Common myeloid progenitor, CD34-positive (primary cell): ENCODE measurements around the gene GRK5.
"Not testable (repeated sequence)": the region's sequence is repeated elsewhere in the genome, so short reads cannot be mapped to it uniquely, and the experiment has no call there.

ENCODE experiments used
- CTCF ChIA-PET: fragments of 350-600 bp; sonication (Branson Sonifier 250); formaldehyde crosslinking; loops from one replicate; lab custom pipeline; 2021; ENCODE audit warnings: antibody characterized with exemption; lab: Charles Lee
- POLR2A ChIA-PET: fragments of 350-600 bp; sonication (Branson Sonifier 250); formaldehyde crosslinking; loops from one replicate; lab custom pipeline; 2021; ENCODE audit warnings: antibody characterized with exemption; lab: Charles Lee
- DNase-seq, 3 donors: peaks; one replicate each; pipeline versions ENCODE4 v3.0.0 to v3.0.0-alpha.2; 2013
- H3K27ac ChIP-seq, 2 experiments: 1 replicate in 1 of 2; 2 replicates in 1 of 2; pipeline ENCODE4 v1.7.0; 2013; ENCODE audit warnings: inconsistent platforms in 2 of 2, low read length in 2 of 2, mild to moderate bottlenecking in 2 of 2, low read depth in 1 of 2, moderate library complexity in 1 of 2; ENCODE audit not compliant: severe bottlenecking in 2 of 2, insufficient read depth in 1 of 2, poor library complexity in 1 of 2
- H3K27me3 ChIP-seq, 5 experiments: replicated peaks in 2 of 5; 1 replicate in 3 of 5; 2 replicates in 2 of 5; pipeline versions ENCODE4 v1.6.1 to v1.7.0; 2013; ENCODE audit warnings: low read length in 4 of 5, mild to moderate bottlenecking in 2 of 5, moderate library complexity in 2 of 5, inconsistent platforms in 1 of 5; ENCODE audit not compliant: insufficient read depth in 5 of 5, control insufficient read depth in 4 of 5
- H3K36me3 ChIP-seq, 4 experiments: 1 replicate in 2 of 4; 2 replicates in 2 of 4; pipeline versions ENCODE4 v1.6.1 to v1.7.0; 2013; ENCODE audit warnings: low read length in 3 of 4, control low read depth in 1 of 4, mild to moderate bottlenecking in 1 of 4; ENCODE audit not compliant: control insufficient read depth in 4 of 4, insufficient read depth in 4 of 4
- H3K4me1 ChIP-seq, 4 experiments: 1 replicate in 3 of 4; 2 replicates in 1 of 4; pipeline versions ENCODE4 v1.6.1 to v1.7.1; 2013; ENCODE audit warnings: low read length in 3 of 4, mild to moderate bottlenecking in 3 of 4, control low read depth in 1 of 4, inconsistent platforms in 1 of 4, moderate library complexity in 1 of 4; ENCODE audit not compliant: control insufficient read depth in 4 of 4, insufficient read depth in 4 of 4; ENCODE audit errors: control extremely low read depth in 1 of 4
- H3K4me3 ChIP-seq, 7 experiments: 1 replicate in 4 of 7; 2 replicates in 3 of 7; pipeline versions ENCODE4 v1.5.1 to v1.7.0; 2013; ENCODE audit warnings: mild to moderate bottlenecking in 7 of 7, low read length in 6 of 7, moderate library complexity in 6 of 7, inconsistent platforms in 2 of 7, low read depth in 2 of 7, control low read depth in 1 of 7; ENCODE audit not compliant: insufficient read depth in 4 of 7, control insufficient read depth in 1 of 7; ENCODE audit errors: extremely low read depth in 1 of 7
- H3K9me3 ChIP-seq, 5 experiments: 1 replicate in 4 of 5; 2 replicates in 1 of 5; pipeline versions ENCODE4 v1.6.1 to v1.7.1; 2013; ENCODE audit warnings: low read length in 4 of 5, mild to moderate bottlenecking in 2 of 5, inconsistent platforms in 1 of 5, low read depth in 1 of 5, moderate library complexity in 1 of 5; ENCODE audit not compliant: control insufficient read depth in 4 of 5, insufficient read depth in 2 of 5; ENCODE audit errors: control extremely low read depth in 1 of 5
- WGBS: methylation state at CpG from one replicate; pipeline ENCODE4 v1.1.5; 2013; ENCODE audit not compliant: insufficient coverage; 5-methylcytosine and 5-hydroxymethylcytosine counted together

Gene GRK5

DNA sequence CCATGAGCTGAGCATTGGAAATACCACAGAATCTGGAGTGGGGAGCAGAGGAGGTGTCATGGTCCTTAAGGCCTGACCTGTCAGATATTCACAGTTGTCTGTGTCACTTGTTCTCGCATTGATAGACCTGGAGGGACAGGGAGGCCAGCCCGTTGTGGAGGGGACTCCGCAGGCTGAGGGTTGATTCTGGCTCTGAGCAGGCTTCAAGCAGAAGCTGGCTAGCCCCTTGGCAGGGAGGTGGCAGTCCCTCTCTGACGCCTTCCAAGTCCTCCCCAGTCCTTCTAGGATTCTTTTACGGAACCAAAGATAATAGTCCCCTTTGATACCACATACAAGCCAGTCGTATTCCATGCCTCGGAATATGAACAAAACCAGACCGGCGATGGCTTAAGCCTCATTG is 65.4 kb downstream of the GRK5 start:
- DNase-seq = no peak
- 100% methylated on average over 9 of the region's 9 CpGs for WGBS
- Histone ChIP-seq H3K27me3 (no peaks in the 10 kb centered on the region), H3K4me3 (no peak overlapping the region), H3K36me3 (no peaks in the 10 kb centered on the region), H3K4me1 (peaks cover 10 to 38% (median 31%) of the 10 kb centered on the region in 4 experiments), H3K9me3 (no peaks in the 10 kb centered on the region), H3K27ac (no peak overlapping the region)
- ChIA-PET CTCF (interaction anchor here (1.3 to 2.2 kb wide), 3 partner anchors 8 to 52 kb away, joined by 4 to 9 read pairs (median 4); no protein-coding TSS in a partner anchor), POLR2A (no interaction called here)

GRCh38 chr10:119273413-119273812 is 66.0 kb downstream of the GRK5 start:
- POLR2A ChIA-PET = no interaction called here
- H3K4me1 ChIP-seq = peaks cover 10 to 38% (median 31%) of the 10 kb centered on the region in 4 experiments
- CTCF ChIA-PET = interaction anchor here (1.5 kb wide), 1 partner anchor 47 kb away, joined by 3 read pairs; no protein-coding TSS in a partner anchor

GRCh38 chr10:119274519-119275045 is 67.2 kb downstream of the GRK5 start:
- no peaks in the 10 kb centered on the region for H3K36me3 ChIP-seq
- DNase-seq = no peak
- no peaks in the 10 kb centered on the region for H3K27me3 ChIP-seq
- H3K27ac ChIP-seq = no peak overlapping the region
- no peak overlapping the region for H3K4me3 ChIP-seq
- ChIA-PET CTCF (interaction anchor here (0.7 to 1.5 kb wide), 7 partner anchors 9 to 131 kb away, joined by 3 to 8 read pairs (median 3); partner anchors contain the start of gene GRK5), POLR2A (no interaction called here)
- H3K4me1 ChIP-seq = peaks cover 10 to 26% (median 23%) of the 10 kb centered on the region in 4 experiments
- 97% methylated on average over 4 of the region's 4 CpGs for WGBS
- no peaks in the 10 kb centered on the region for H3K9me3 ChIP-seq

More at GRCh38 chr10:119273413-119273812, 66.0 kb downstream of the GRK5 start:
- DNase-seq = no peak
- WGBS = 100% methylated on average over 2 of the region's 8 CpGs
- H3K36me3 ChIP-seq = no peaks in the 10 kb centered on the region
- H3K9me3 ChIP-seq = no peaks in the 10 kb centered on the region
- no peaks in the 10 kb centered on the region for H3K27me3 ChIP-seq
- H3K4me3 ChIP-seq = no peak overlapping the region
- no peak overlapping the region for H3K27ac ChIP-seq

- DNase-seq = no peak
- CTCF ChIA-PET = interaction anchor here (0.7 to 1.4 kb wide), 4 partner anchors 13 to 71 kb away, joined by 3 to 8 read pairs (median 3); partner anchors contain the start of gene GRK5
- Histone ChIP-seq H3K9me3 (no peaks in the 10 kb centered on the region), H3K4me1 (peaks cover 10 to 21% (median 19%) of the 10 kb centered on the region in 4 experiments), H3K4me3 (no peak overlapping the region), H3K27ac (no peak overlapping the region), H3K27me3 (no peaks in the 10 kb centered on the region), H3K36me3 (no peaks in the 10 kb centered on the region)
- 94% methylated on average over 3 of the region's 5 CpGs for WGBS
- POLR2A ChIA-PET = no interaction called here
Measured at GRCh38 chr10:119275085-119275484, 67.7 kb downstream of the GRK5 start.

DNA sequence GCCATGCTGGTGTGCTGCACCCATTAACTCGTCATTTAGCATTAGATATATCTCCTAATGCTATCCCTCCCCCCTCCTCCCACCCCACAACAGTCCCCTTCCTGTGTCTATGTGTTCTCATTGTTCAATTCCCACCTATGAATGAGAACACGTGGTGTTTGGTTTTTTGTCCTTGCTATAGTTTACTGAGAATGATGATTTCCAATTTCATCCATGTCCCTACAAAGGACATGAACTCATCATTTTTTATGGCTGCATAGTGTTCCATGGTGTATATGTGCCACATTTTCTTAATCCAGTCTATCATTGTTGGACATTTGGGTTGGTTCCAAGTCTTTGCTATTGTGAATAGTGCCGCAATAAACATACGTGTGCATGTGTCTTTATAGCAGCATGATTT is 68.8 kb downstream of the GRK5 start:
- POLR2A ChIA-PET, DNase-seq, H3K27me3 ChIP-seq, CTCF ChIA-PET, H3K4me3 ChIP-seq, H3K36me3 ChIP-seq, H3K9me3 ChIP-seq, H3K4me1 ChIP-seq, H3K27ac ChIP-seq: not testable (repeated sequence)
- WGBS = no CpG with 5 or more reads among the region's 4 CpGs

DNA sequence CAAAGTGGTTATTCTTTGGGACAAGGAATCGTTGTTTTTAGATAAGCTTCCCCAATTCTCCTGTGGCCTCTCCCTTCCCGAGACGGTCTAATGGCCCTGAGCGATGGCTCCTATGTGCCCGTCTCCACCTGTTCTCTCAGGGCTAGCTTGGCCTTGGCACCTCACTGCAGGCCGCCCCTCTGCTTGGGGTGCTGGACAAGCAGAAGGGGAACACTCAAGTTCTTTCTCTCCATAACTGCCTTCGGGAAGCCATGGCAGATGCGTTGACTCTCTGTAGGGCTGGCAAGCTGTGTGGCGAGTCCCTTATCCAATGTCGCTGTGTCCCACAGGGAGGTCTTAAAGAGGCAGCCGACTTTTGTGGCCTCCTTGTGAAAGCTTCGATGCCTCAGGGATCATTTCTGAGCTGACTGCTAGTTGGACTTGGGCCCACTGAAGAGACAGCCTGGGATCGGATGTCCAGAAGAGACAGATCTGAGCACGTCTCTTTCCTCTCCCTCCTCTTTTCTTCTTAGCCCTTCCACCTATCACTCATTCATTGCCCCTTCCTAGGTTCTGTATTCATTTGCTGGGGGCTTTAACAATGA is 70.8 kb downstream of the GRK5 start:
- POLR2A ChIA-PET = interaction anchor here (0.9 kb wide), 1 partner anchor 9 kb away, joined by 4 read pairs; no protein-coding TSS in a partner anchor
- H3K27me3 ChIP-seq = no peaks in the 10 kb centered on the region
- no peak overlapping the region for H3K27ac ChIP-seq
- CTCF ChIA-PET = no interaction called here
- no peaks in the 10 kb centered on the region for H3K9me3 ChIP-seq
- H3K4me3 ChIP-seq = no peak overlapping the region
- H3K36me3 ChIP-seq = no peaks in the 10 kb centered on the region
- no peaks in the 10 kb centered on the region for H3K4me1 ChIP-seq
- WGBS = 96% methylated on average over 12 of the region's 14 CpGs
- no peak for DNase-seq

DNA sequence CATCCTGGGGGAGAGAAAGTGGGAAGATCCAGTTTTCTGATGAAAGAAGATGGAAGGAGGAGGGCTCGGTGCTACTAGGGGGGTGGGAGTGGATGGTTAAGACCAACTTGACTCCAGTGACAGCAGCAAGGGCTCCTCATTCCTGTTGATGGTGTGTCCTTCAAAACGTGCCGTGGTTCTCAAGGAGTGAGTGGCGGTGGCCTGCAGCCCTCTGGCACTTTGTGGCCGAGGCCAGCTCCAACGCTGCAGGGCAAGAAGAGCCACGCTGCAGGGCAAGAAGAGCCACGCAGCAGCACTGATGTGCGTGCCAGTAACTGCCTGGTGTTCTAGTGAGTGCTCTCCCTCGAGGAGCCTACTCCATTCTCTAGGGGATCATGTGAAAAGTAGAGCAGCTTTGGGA is 72.1 kb downstream of the GRK5 start:
- no peaks in the 10 kb centered on the region for H3K9me3 ChIP-seq
- H3K36me3 ChIP-seq = no peaks in the 10 kb centered on the region
- no peak overlapping the region for H3K27ac ChIP-seq
- peaks cover 0 to 3% (median 0%) of the 10 kb centered on the region in 4 experiments for H3K4me1 ChIP-seq
- WGBS = 98% methylated on average over 8 of the region's 10 CpGs
- DNase-seq = no peak
- ChIA-PET CTCF (interaction anchor here (1.8 to 2.6 kb wide), 2 partner anchors 8 to 10 kb away, joined by 5 to 9 read pairs; no protein-coding TSS in a partner anchor), POLR2A (no interaction called here)
- H3K4me3 ChIP-seq = no peak overlapping the region
- H3K27me3 ChIP-seq = no peaks in the 10 kb centered on the region
